Measurements from ENCODE around the gene PRDM11. TPM values are rescaled to one million over a fixed set of nuclear protein-coding genes. Genes with fewer than 3 reads are reported as not detected.

The PRDM11 gene
- total RNA-seq, 1 donor from 2014 or later = 24.0 TPM

- no peak for DNase-seq (ENCODE audit: extremely low spot score, unreplicated experiment)
- H3K36me3 Mint-ChIP-seq = no peaks in the 10 kb centered on the region
- peaks cover 31% of the 10 kb centered on the region for H3K27me3 Mint-ChIP-seq
- no peaks in the 10 kb centered on the region for H3K9me3 Mint-ChIP-seq
- TF ChIP-seq, protein P1, sequence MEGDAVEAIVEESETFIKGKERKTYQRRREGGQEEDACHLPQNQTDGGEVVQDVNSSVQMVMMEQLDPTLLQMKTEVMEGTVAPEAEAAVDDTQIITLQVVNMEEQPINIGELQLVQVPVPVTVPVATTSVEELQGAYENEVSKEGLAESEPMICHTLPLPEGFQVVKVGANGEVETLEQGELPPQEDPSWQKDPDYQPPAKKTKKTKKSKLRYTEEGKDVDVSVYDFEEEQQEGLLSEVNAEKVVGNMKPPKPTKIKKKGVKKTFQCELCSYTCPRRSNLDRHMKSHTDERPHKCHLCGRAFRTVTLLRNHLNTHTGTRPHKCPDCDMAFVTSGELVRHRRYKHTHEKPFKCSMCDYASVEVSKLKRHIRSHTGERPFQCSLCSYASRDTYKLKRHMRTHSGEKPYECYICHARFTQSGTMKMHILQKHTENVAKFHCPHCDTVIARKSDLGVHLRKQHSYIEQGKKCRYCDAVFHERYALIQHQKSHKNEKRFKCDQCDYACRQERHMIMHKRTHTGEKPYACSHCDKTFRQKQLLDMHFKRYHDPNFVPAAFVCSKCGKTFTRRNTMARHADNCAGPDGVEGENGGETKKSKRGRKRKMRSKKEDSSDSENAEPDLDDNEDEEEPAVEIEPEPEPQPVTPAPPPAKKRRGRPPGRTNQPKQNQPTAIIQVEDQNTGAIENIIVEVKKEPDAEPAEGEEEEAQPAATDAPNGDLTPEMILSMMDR (conservative IDR thresholded peaks at IDR 0.05) = no peak
- no peak overlapping the region for H3K27ac Mint-ChIP-seq
- H3K4me1 Mint-ChIP-seq (ENCODE audit: unreplicated experiment) = no peaks in the 10 kb centered on the region
- H3K4me3 Mint-ChIP-seq = no peak overlapping the region
These were observed 127.8 kb downstream of the PRDM11 start for GRCh38 chr11:45274206-45274605.

- peaks cover 7% of the 10 kb centered on the region for H3K9me3 Mint-ChIP-seq
- no peak overlapping the region for H3K4me3 Mint-ChIP-seq
- peaks cover 21% of the 10 kb centered on the region for H3K27me3 Mint-ChIP-seq
- H3K4me1 Mint-ChIP-seq (ENCODE audit: unreplicated experiment) = peaks cover 10% of the 10 kb centered on the region
- peaks cover 5% of the 10 kb centered on the region for H3K36me3 Mint-ChIP-seq
- no peak for DNase-seq (ENCODE audit: extremely low spot score, unreplicated experiment)
- no peak overlapping the region for H3K27ac Mint-ChIP-seq
- TF ChIP-seq, protein P1 (conservative IDR thresholded peaks at IDR 0.05) = no peak
These were observed 129.4 kb downstream of the PRDM11 start for GRCh38 chr11:45275828-45276227.

DNA sequence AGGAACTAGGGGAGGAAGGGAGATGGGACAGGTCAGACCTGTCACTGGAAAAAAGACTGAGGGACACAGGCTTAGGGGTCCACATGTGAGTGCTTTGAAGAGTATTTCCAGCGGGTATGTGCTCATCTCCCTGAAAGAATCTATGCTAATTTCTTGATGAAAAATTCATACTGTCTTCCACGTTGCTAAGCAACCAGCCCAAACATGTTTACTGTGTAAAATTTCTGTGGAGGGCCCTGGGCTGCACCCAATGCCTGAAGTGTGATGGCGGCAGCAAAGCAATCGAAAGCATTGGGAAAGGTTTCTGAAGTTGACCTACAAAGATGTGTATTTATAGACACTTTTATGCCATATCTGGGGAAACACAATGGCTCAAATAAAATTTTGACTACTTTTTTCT is 132.3 kb downstream of the PRDM11 start:
- Mint-ChIP-seq H3K27me3 (peaks cover 17% of the 10 kb centered on the region), H3K9me3 (peaks cover 7% of the 10 kb centered on the region), H3K27ac (no peak overlapping the region), H3K36me3 (peaks cover 5% of the 10 kb centered on the region), H3K4me1 (ENCODE audit: unreplicated experiment) (peaks cover 25% of the 10 kb centered on the region), H3K4me3 (no peak overlapping the region)
- DNase-seq (ENCODE audit: extremely low spot score, unreplicated experiment) = no peak
- TF ChIP-seq, protein P1 (conservative IDR thresholded peaks at IDR 0.05) = no peak

GRCh38 chr11:45279645-45280044 is 133.2 kb downstream of the PRDM11 start:
- no peak for DNase-seq (ENCODE audit: extremely low spot score, unreplicated experiment)
- Mint-ChIP-seq H3K4me3 (no peak overlapping the region), H3K36me3 (peaks cover 5% of the 10 kb centered on the region), H3K27ac (no peak overlapping the region), H3K4me1 (ENCODE audit: unreplicated experiment) (peaks cover 25% of the 10 kb centered on the region), H3K9me3 (peaks cover 7% of the 10 kb centered on the region), H3K27me3 (peaks cover 19% of the 10 kb centered on the region)
- TF ChIP-seq, protein P1 (conservative IDR thresholded peaks at IDR 0.05) = no peak

DNA sequence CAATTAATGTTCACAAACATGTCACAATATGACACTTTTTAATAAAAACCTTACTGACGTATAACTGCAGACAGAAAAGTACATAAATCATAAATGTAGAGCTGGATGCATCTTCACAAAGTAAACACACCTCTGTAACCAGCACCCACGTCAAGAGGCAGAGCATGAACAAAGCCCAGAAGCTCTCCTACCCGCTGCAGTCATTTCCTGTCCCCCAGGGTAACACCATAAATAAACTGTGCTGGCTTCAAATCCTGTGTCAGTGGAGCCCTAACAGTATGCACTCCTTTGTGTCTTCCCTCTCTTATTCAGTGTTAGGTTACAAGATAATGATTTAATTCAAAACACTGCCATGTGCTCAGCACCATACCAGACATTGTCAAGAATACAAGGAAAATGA is 134.0 kb downstream of the PRDM11 start:
- Mint-ChIP-seq H3K4me1 (ENCODE audit: unreplicated experiment) (peaks cover 25% of the 10 kb centered on the region), H3K27ac (no peak overlapping the region), H3K4me3 (no peak overlapping the region), H3K36me3 (peaks cover 5% of the 10 kb centered on the region), H3K9me3 (peaks cover 7% of the 10 kb centered on the region), H3K27me3 (peaks cover 20% of the 10 kb centered on the region)
- no peak for DNase-seq (ENCODE audit: extremely low spot score, unreplicated experiment)
- TF ChIP-seq, protein P1 (conservative IDR thresholded peaks at IDR 0.05) = no peak

DNA sequence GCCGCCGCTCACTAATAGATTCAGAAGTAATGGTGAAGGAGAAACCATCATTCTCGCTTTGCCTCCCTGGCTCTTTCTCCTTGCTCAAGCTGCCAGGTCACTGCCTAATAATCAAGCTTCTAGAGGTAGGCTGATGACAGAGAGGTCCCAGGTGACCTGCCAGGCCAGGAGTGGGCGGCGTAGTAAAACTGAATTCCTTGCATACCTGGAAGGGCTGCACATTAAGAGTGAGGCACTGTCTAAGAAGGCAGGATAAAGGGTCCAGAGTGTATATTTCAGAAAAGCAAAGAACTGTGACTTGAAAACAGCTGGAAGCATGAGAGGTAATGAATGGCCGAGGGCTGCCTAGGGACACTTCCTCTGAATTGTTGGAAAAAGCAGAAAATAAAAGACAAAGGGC is 135.6 kb downstream of the PRDM11 start:
- no peak for DNase-seq (ENCODE audit: extremely low spot score, unreplicated experiment)
- TF ChIP-seq, protein P1 (conservative IDR thresholded peaks at IDR 0.05) = no peak
- Mint-ChIP-seq H3K36me3 (peaks cover 5% of the 10 kb centered on the region), H3K4me3 (peak overlapping the region; percentile 44), H3K4me1 (ENCODE audit: unreplicated experiment) (peaks cover 25% of the 10 kb centered on the region), H3K9me3 (peaks cover 7% of the 10 kb centered on the region), H3K27ac (no peak overlapping the region), H3K27me3 (peaks cover 31% of the 10 kb centered on the region)

Measured in type B pancreatic cell (in vitro differentiated cells).